Measurements from ENCODE around the gene TIGD7.

DNA sequence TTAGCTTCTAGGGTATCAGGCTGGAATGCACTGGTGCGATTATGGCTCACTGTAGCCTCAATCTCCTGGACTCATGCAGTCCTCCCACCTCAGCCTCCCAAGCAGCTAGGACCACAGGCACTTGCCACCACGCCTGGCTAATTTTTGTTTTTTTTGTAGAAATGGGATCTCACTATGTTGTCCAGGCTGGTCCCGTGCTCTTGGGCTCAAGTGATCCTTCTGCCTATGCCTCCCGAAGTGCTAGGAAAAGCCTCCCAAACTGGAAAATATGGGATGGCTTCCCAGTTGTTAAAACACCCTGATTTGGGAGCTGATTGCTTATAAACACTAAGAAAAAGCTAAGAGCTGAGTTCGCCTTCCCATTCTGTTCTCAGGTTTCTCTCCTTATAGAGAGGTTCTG, 28.6 kb downstream of the TIGD7 start:
- TF ChIP-seq POLR2A (IDR thresholded peaks at IDR 0.05): no peak
- TF ChIP-seq, protein P1, sequence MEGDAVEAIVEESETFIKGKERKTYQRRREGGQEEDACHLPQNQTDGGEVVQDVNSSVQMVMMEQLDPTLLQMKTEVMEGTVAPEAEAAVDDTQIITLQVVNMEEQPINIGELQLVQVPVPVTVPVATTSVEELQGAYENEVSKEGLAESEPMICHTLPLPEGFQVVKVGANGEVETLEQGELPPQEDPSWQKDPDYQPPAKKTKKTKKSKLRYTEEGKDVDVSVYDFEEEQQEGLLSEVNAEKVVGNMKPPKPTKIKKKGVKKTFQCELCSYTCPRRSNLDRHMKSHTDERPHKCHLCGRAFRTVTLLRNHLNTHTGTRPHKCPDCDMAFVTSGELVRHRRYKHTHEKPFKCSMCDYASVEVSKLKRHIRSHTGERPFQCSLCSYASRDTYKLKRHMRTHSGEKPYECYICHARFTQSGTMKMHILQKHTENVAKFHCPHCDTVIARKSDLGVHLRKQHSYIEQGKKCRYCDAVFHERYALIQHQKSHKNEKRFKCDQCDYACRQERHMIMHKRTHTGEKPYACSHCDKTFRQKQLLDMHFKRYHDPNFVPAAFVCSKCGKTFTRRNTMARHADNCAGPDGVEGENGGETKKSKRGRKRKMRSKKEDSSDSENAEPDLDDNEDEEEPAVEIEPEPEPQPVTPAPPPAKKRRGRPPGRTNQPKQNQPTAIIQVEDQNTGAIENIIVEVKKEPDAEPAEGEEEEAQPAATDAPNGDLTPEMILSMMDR (IDR thresholded peaks at IDR 0.05): no peak
